ENCODE data around the gene B3GALT6. TPM values are rescaled to one million over a fixed set of nuclear protein-coding genes. Genes with fewer than 3 reads are reported as not detected.

Gene B3GALT6
- total and polyA plus RNA-seq, 12 donors: 7.3 to 16.2 (median 9.1) TPM

GRCh38 chr1:1245178-1245816, 13.3 kb downstream of the B3GALT6 start:
- intact Hi-C loops (cut with DNase I): loop anchor here in 3 of 10 donors (5.0 to 10.0 kb wide), 2 partner anchors 120 to 123 kb away; no protein-coding TSS in a partner anchor

GRCh38 chr1:1245817-1246576, 14.0 kb downstream of the B3GALT6 start:
- DNase-seq (no peak), ATAC-seq (no peak)
- intact Hi-C loops (cut with DNase I): loop anchor here in 3 of 10 donors (5.0 to 10.0 kb wide), 2 partner anchors 121 to 124 kb away; no protein-coding TSS in a partner anchor
- H3K4me3 ChIP-seq: peak overlapping the region in 1 of 10 donors; percentile 5
- H3K36me3 ChIP-seq: no peaks in the 10 kb centered on the region
- TF ChIP-seq CTCF (IDR thresholded peaks at IDR 0.05): no peak
- 27 to 32% methylated on average over 44 to 45 of the region's 45 CpGs for WGBS, 2 donors
- no peaks in the 10 kb centered on the region for H3K9me3 ChIP-seq
- no peak overlapping the region for H3K27ac ChIP-seq
- H3K27me3 ChIP-seq: peaks cover 13 to 39% (median 35%) of the 10 kb centered on the region in 7 donors
- peaks cover 0 to 5% (median 0%) of the 10 kb centered on the region in 9 donors for H3K4me1 ChIP-seq

More at GRCh38 chr1:1245178-1245816, 13.3 kb downstream of the B3GALT6 start:
- no peaks in the 10 kb centered on the region for H3K36me3 ChIP-seq
- ATAC-seq (no peak), DNase-seq (no peak)
- peaks cover 0 to 5% (median 0%) of the 10 kb centered on the region in 9 donors for H3K4me1 ChIP-seq
- H3K27me3 ChIP-seq: peaks cover 13 to 43% (median 37%) of the 10 kb centered on the region in 7 donors
- H3K27ac ChIP-seq: no peak overlapping the region
- H3K9me3 ChIP-seq: no peaks in the 10 kb centered on the region
- no peak for TF ChIP-seq CTCF (IDR thresholded peaks at IDR 0.05)
- no peak overlapping the region for H3K4me3 ChIP-seq
- WGBS, 2 donors: 69 to 75% methylated on average over 22 to 23 of the region's 23 CpGs

GRCh38 chr1:1246577-1247340, 14.7 kb downstream of the B3GALT6 start, which contains the start of gene C1QTNF12:
C1QTNF12 (minus strand) TSS chr1:1246722; CDS start chr1:1246690, 32 bp downstream.
- Histone ChIP-seq H3K36me3 (peaks cover 0 to 2% (median 0%) of the 10 kb centered on the region in 9 donors), H3K4me1 (peaks cover 0 to 5% (median 0%) of the 10 kb centered on the region in 9 donors), H3K4me3 (peak within 1 kb of the TSS in 1 of 10 donors; percentile 5), H3K27me3 (peaks cover 13 to 36% (median 28%) of the 10 kb centered on the region in 7 donors), H3K27ac (no peak within 1 kb of the TSS), H3K9me3 (no peaks in the 10 kb centered on the region)
- peak in 1 of 8 donors; percentile 14 for ATAC-seq
- TF ChIP-seq CTCF (IDR thresholded peaks at IDR 0.05): no peak
- intact Hi-C loops (cut with DNase I): loop anchor here in 3 of 10 donors (5.0 to 10.0 kb wide), 2 partner anchors 122 to 124 kb away; no protein-coding TSS in a partner anchor
- peak in 1 of 2 donors; percentile 9 for DNase-seq
- WGBS, 2 donors: 4 to 6% methylated on average over 56 to 74 of the region's 74 CpGs
